Measurements from ENCODE around the gene KIAA1328. TPM values are rescaled to one million over a fixed set of nuclear protein-coding genes. Genes with fewer than 3 reads are reported as not detected.

The KIAA1328 gene
- total RNA-seq, 1 donor from 2014 or later, result 11.6 TPM

DNA sequence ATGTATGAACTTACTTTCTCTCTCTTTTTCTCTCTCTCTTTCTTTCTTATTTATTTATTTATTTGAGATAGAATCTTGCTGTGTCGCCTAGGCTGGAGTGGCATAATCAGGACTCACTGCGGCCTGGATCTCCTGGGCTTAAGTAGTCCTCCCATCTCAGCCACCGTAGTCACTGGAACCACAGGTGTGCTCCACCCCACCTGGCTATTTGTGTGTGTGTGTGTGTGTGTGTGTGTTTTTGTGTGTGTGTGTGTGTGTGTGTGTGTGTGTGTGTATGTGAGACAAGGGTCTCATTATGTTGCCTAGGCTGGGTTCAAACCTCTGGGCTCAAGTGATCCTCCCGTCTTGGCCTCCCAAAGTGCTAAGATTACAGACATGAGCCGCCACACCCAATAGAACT is 64.3 kb downstream of the KIAA1328 start:
- no peaks in the 10 kb centered on the region for H3K4me1 Mint-ChIP-seq (ENCODE audit: unreplicated experiment)
- H3K9me3 Mint-ChIP-seq, result no peaks in the 10 kb centered on the region
- no peak for DNase-seq (ENCODE audit: extremely low spot score, unreplicated experiment)
- H3K36me3 Mint-ChIP-seq, result peaks cover 6% of the 10 kb centered on the region
- no peak overlapping the region for H3K4me3 Mint-ChIP-seq
- TF ChIP-seq, protein P1, sequence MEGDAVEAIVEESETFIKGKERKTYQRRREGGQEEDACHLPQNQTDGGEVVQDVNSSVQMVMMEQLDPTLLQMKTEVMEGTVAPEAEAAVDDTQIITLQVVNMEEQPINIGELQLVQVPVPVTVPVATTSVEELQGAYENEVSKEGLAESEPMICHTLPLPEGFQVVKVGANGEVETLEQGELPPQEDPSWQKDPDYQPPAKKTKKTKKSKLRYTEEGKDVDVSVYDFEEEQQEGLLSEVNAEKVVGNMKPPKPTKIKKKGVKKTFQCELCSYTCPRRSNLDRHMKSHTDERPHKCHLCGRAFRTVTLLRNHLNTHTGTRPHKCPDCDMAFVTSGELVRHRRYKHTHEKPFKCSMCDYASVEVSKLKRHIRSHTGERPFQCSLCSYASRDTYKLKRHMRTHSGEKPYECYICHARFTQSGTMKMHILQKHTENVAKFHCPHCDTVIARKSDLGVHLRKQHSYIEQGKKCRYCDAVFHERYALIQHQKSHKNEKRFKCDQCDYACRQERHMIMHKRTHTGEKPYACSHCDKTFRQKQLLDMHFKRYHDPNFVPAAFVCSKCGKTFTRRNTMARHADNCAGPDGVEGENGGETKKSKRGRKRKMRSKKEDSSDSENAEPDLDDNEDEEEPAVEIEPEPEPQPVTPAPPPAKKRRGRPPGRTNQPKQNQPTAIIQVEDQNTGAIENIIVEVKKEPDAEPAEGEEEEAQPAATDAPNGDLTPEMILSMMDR (conservative IDR thresholded peaks at IDR 0.05), result no peak
- no peak overlapping the region for H3K27ac Mint-ChIP-seq
- H3K27me3 Mint-ChIP-seq, result no peaks in the 10 kb centered on the region

DNA sequence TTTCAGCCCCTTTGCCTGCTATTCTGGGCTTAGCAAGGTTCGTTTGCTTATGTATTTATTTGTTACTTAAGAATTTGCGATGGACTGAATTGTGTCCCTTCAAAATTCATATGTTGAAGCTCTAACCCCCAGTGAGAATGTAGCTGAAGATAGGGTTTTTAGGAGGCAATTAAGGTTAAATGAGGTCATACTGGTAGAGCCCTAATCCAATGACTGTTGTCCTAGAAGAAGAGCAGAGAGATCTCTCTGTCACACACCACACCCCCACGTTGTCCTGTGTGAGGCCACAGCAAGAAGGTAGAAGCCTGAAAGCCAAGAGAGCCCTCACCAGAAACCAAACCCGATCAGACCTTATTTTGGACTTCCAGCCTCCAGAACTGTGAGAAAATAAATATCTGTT is 66.7 kb downstream of the KIAA1328 start:
- no peaks in the 10 kb centered on the region for H3K4me1 Mint-ChIP-seq (ENCODE audit: unreplicated experiment)
- no peak overlapping the region for H3K4me3 Mint-ChIP-seq
- H3K36me3 Mint-ChIP-seq, result peaks cover 6% of the 10 kb centered on the region
- no peak overlapping the region for H3K27ac Mint-ChIP-seq
- TF ChIP-seq, protein P1 (conservative IDR thresholded peaks at IDR 0.05), result no peak
- no peak for DNase-seq (ENCODE audit: extremely low spot score, unreplicated experiment)
- H3K9me3 Mint-ChIP-seq, result no peaks in the 10 kb centered on the region
- H3K27me3 Mint-ChIP-seq, result no peaks in the 10 kb centered on the region

DNA sequence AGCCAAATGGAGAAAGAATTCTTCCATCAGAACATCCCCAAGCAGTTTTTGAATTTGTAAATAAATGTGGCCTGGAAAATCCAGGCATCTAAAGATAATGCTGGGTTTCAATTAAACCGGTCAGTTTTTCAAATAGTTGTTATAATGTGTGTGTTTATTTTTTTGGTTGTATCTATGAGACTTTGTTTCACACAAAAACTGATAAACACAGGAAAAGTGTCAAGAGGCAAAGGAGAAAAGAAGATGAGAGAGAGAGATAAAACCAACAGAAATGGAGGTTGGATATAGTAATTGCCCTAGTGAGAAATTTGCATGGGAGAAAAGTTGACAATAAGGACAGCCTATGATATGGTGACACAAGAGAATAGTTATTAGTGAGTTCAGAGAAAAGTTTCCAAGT is 68.3 kb downstream of the KIAA1328 start:
- H3K36me3 Mint-ChIP-seq, result peaks cover 6% of the 10 kb centered on the region
- H3K27me3 Mint-ChIP-seq, result no peaks in the 10 kb centered on the region
- H3K4me3 Mint-ChIP-seq, result no peak overlapping the region
- no peaks in the 10 kb centered on the region for H3K4me1 Mint-ChIP-seq (ENCODE audit: unreplicated experiment)
- TF ChIP-seq, protein P1 (conservative IDR thresholded peaks at IDR 0.05), result no peak
- no peaks in the 10 kb centered on the region for H3K9me3 Mint-ChIP-seq
- H3K27ac Mint-ChIP-seq, result no peak overlapping the region
- DNase-seq (ENCODE audit: extremely low spot score, unreplicated experiment), result no peak

DNA sequence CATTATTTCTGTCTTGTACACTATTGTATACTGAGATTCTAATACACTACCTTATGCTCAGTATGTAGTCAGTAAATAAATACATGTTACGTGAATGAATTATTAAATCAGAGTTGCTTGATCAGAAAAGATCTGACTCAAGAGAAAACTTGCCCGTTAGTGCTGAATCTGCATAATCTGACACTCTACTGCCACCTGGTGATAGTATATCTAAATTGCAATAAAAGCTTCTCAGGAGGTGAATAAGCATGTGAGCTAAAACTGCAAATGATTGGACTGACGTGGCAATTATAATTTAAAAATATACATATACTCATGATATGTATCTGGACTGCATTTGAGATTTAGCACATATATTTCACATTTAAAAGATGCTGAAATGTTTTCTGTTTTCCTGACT is 70.4 kb downstream of the KIAA1328 start:
- TF ChIP-seq, protein P1 (conservative IDR thresholded peaks at IDR 0.05), result peak; percentile 65
- Mint-ChIP-seq H3K36me3 (peaks cover 6% of the 10 kb centered on the region), H3K9me3 (no peaks in the 10 kb centered on the region), H3K4me3 (no peak overlapping the region), H3K4me1 (ENCODE audit: unreplicated experiment) (no peaks in the 10 kb centered on the region), H3K27ac (no peak overlapping the region), H3K27me3 (no peaks in the 10 kb centered on the region)
- DNase-seq (ENCODE audit: extremely low spot score, unreplicated experiment), result no peak

DNA sequence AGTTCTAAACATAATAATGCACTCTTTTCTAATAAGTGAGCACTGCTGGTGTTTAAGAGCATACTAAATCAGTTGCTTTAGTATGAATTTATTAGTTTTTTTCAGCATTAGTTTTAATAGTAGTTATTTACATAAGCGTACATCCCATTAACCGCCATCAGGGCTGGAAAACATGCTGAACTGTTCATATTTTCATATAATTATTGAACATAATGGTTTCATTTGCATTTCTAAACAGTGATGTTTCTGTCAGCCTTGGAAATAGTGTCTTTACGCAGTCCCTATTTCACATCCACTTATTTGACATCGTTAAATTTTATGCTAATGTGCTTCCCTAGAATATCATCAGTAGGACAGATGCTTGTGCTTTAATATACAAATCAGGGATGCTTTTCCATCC is 71.5 kb downstream of the KIAA1328 start:
- Mint-ChIP-seq H3K4me3 (no peak overlapping the region), H3K9me3 (no peaks in the 10 kb centered on the region), H3K36me3 (peaks cover 6% of the 10 kb centered on the region), H3K27ac (no peak overlapping the region), H3K4me1 (ENCODE audit: unreplicated experiment) (no peaks in the 10 kb centered on the region), H3K27me3 (no peaks in the 10 kb centered on the region)
- TF ChIP-seq, protein P1 (conservative IDR thresholded peaks at IDR 0.05), result no peak
- DNase-seq (ENCODE audit: extremely low spot score, unreplicated experiment), result no peak

DNA sequence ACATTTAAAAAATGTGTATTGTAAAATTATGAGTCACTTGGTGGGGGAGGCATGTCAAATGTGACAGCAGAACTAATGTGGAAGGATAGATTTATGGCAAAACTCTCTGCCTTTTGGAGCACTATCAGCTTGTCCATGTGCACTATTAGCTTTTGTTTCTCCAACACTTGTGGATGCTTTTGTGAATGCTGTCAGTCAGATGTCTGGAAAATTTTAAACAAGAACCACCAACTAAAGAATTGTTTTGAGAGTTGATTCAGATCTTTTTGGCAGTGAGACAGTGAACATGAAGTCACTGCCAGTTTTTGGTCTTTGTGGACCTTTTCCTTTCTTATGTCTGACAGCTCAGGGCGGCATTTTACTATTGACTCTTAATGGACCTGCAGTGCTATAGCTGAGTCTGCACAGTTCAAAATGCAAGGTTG is 72.4 kb downstream of the KIAA1328 start:
- Mint-ChIP-seq H3K9me3 (no peaks in the 10 kb centered on the region), H3K27ac (no peak overlapping the region), H3K4me3 (no peak overlapping the region), H3K36me3 (peaks cover 6% of the 10 kb centered on the region), H3K27me3 (no peaks in the 10 kb centered on the region), H3K4me1 (ENCODE audit: unreplicated experiment) (no peaks in the 10 kb centered on the region)
- no peak for DNase-seq (ENCODE audit: extremely low spot score, unreplicated experiment)
- TF ChIP-seq, protein P1 (conservative IDR thresholded peaks at IDR 0.05), result no peak
